Measurements from ENCODE around the gene FERMT1. TPM values are rescaled to one million over a fixed set of nuclear protein-coding genes. Genes with fewer than 3 reads are reported as not detected.

FERMT1 gene
- total and polyA plus RNA-seq, 2 experiments from 2014 or later, result 16.2 to 18.3 TPM

- no peak for TF ChIP-seq CREB1 (CRISPR knock-in tag; IDR thresholded peaks at IDR 0.05; ENCODE audit: low read depth)
- no peak for TF ChIP-seq REST (IDR thresholded peaks at IDR 0.05; ENCODE audit: unreplicated experiment)
- TF ChIP-seq NANOG (IDR thresholded peaks at IDR 0.05; ENCODE audit: borderline replicate concordance), result no peak
These were observed 45.4 kb upstream of the FERMT1 start (continued) for GRCh38 chr20:6168204-6168603.

- H3K4me1 ChIP-seq (ENCODE audit: insufficient read depth), result 0 out of 2 replicates have a peak, but pooled peaks cover 3% of the 10 kb centered on the region
- Mint-ChIP-seq H3K27me3 (ENCODE audit: insufficient read depth, low read depth, poor library complexity) (peaks cover 2% of the 10 kb centered on the region), H3K9me3 (peaks cover 20% of the 10 kb centered on the region), H3K36me3 (ENCODE audit: low read depth) (peaks cover 8% of the 10 kb centered on the region; the same call in 2 of the 3 replicates), H3K4me3 (no peak overlapping the region), H3K4me1 (peaks cover 8% of the 10 kb centered on the region; the same call in 2 of the 3 replicates), H3K27ac (no peak overlapping the region)
- H2AFZ ChIP-seq, result no peak overlapping the region
- no peak overlapping the region for H3K4me2 ChIP-seq
- no peaks in the 10 kb centered on the region for H3K36me3 ChIP-seq (ENCODE audit: insufficient read depth)
- H4K20me1 ChIP-seq (replicated peaks; ENCODE audit: insufficient read depth), result no peaks in the 10 kb centered on the region
- no peak overlapping the region for H3K27ac ChIP-seq (ENCODE audit: low read depth)
- ATAC-seq, result no peak
- no peak for DNase-seq (ENCODE audit: low spot score)
- H3K79me2 ChIP-seq (replicated peaks; ENCODE audit: insufficient read depth), result no peaks in the 10 kb centered on the region
- no peak overlapping the region for H3K4me3 ChIP-seq
- 0 out of 2 replicates have a peak, but pooled peaks cover 2% of the 10 kb centered on the region for H3K9me2 ChIP-seq (ENCODE audit: insufficient read depth)
- H3F3A ChIP-seq (replicated peaks; ENCODE audit: low read depth), result no peaks in the 10 kb centered on the region
- H3K27me3 ChIP-seq (ENCODE audit: insufficient read depth), result no peaks in the 10 kb centered on the region
- TF ChIP-seq JUNB (IDR thresholded peaks at IDR 0.05; ENCODE audit: unreplicated experiment) (no peak), POLR2AphosphoS5 (IDR thresholded peaks at IDR 0.05; ENCODE audit: low read depth) (no peak), EZH2phosphoT487 (IDR thresholded peaks at IDR 0.05; ENCODE audit: unreplicated experiment) (no peak), ZNF114 (CRISPR knock-in tag; IDR thresholded peaks at IDR 0.05) (no peak), REST (IDR thresholded peaks at IDR 0.05; ENCODE audit: unreplicated experiment) (no peak), NANOG (IDR thresholded peaks at IDR 0.05; ENCODE audit: borderline replicate concordance) (no peak), STAT1 (IDR thresholded peaks at IDR 0.05; ENCODE audit: unreplicated experiment) (no peak), CTCF (conservative IDR thresholded peaks at IDR 0.05; ENCODE audit: low read depth in 2 of 2) (no peak), ZNF331 (CRISPR knock-in tag; IDR thresholded peaks at IDR 0.05; ENCODE audit: low read depth) (no peak)
These were observed 42.5 kb upstream of the FERMT1 start for GRCh38 chr20:6165346-6165745.

Data from GM23338 (cell line).